Measurements from ENCODE around the gene CREBBP.

Gene CREBBP

GRCh38 chr16:3702082-3702481, 178.4 kb downstream of the CREBBP start:
- no peak for DNase-seq

- no peak for DNase-seq
These were observed 179.0 kb downstream of the CREBBP start for GRCh38 chr16:3701531-3701930.

- DNase-seq, result no peak
These were observed 181.6 kb downstream of the CREBBP start for GRCh38 chr16:3698941-3699340.

- DNase-seq, result no peak
These were observed 183.9 kb downstream of the CREBBP start for GRCh38 chr16:3696425-3697218.

GRCh38 chr16:3695610-3696369, 184.7 kb downstream of the CREBBP start:
- DNase-seq, result no peak

GRCh38 chr16:3694051-3694450, 186.5 kb downstream of the CREBBP start:
- DNase-seq, result no peak

GRCh38 chr16:3691761-3692160, 188.8 kb downstream of the CREBBP start:
- no peak for DNase-seq

- no peak for DNase-seq
These were observed 189.4 kb downstream of the CREBBP start for GRCh38 chr16:3690980-3691720.

GRCh38 chr16:3690470-3690928, 190.0 kb downstream of the CREBBP start:
- peak; percentile 60 to 78 (median 68) for DNase-seq

GRCh38 chr16:3689731-3690130, 190.8 kb downstream of the CREBBP start:
- DNase-seq, result no peak

- DNase-seq, result no peak
These were observed 192.7 kb downstream of the CREBBP start for GRCh38 chr16:3687792-3688191.

GRCh38 chr16:3687021-3687420, 193.5 kb downstream of the CREBBP start:
- no peak for DNase-seq

- DNase-seq, result no peak
These were observed 199.3 kb downstream of the CREBBP start for GRCh38 chr16:3681206-3681605.

GRCh38 chr16:3677994-3678393, 202.5 kb downstream of the CREBBP start:
- DNase-seq, result no peak

- no peak for DNase-seq
These were observed 204.8 kb downstream of the CREBBP start for GRCh38 chr16:3675601-3676130.

All from T-helper 1 cell (primary cell).